HG03575 (cell line): ENCODE results near the gene LASP1.
"Not testable (repeated sequence)": the region's sequence is repeated elsewhere in the genome, so short reads cannot be mapped to it uniquely, and the experiment has no call there.

Experiments
- ATAC-seq: cut with Tn5 transposase; IDR thresholded peaks from one replicate; pipeline ENCODE4 v1.9.1; 2021; ENCODE audit not compliant: unreplicated experiment, insufficient number of reproducible peaks, low FRiP score; ENCODE audit errors: extremely low read depth

Gene LASP1

DNA sequence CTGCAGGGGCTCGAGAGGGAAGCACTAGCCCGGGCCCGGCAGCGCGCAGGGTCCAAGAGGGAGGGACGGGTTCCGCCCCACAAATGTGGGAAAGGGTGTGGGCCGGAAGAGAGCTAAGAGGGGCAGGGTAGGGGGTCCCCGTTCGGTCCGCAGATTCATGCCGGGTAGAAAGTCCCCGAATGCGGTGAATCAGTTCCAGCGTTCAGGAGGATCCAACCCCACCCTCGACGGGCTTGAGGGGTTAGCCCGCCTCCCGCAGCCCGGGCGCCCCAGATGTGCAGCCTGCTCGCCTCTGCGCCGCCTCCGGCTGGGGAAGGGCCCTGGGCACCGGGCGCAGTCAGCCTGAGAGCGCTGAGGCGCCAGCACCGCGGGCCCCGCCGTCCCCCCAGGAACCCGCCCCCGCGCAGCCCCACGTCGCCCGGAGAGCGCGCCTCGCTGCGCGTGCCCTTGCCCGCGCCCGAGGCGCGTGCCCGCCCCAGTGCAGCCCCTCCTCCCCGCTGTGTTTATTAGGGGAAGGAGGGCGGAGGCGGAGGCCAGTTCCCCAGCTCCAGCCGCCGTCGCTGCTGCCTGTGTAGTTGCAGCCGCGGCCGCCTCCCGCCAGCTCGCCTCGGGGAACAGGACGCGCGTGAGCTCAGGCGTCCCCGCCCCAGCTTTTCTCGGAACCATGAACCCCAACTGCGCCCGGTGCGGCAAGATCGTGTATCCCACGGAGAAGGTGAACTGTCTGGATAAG, at the start of gene LASP1:
Gene LASP1 (plus strand): TSS at position 533 of the 733 bp plus-strand sequence. CDS start 132 bp downstream, at position 665.
- no peak for ATAC-seq

DNA sequence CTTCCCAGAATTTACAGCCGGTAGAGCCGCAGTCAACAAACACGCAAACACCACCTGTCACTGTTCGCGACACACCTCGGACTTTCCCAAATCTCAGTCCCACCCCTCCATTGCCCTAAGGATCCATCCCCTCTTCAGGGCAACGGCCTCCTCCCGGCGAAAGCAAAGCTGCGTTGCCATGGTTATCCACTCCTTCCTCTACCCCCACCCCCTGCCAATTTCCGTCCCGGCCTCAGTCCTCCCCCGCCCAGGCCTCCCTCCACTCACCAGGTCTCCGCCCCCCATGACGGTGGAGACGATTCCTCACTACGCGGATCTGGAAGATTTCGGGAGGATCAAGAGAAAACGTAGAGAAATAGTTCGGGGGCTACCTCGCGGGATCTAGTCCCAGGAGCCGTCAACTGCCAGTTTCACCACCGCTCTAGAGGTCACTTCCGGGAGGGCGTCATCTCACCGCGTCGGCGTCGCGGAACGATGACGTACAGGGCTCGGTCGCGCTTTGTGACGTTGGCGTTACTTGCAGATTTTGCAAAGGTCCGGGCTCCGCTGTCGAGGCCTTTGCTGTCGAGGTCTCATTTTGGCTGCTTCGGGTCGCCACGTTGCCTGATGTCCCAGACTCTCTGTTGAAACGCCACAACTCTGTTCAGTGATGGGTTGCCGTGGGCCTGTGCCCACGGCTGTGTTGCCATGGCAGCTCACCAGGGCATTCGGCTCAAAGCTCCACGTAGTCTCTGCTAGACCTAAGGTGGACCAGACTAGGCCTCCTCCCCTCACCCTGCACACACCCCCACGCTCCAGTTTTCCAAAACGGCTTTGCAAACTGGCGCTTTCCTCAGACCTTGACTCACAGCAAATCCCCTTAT, 44.7 kb upstream of the LASP1 start, which contains the start of gene CWC25:
Gene CWC25 (minus strand): TSS at position 423 of the 863 bp plus-strand sequence. CDS start 138 bp downstream, at position 285.
- no peak for ATAC-seq

GRCh38 chr17:38825762-38826247, 44.1 kb upstream of the LASP1 start:
- ATAC-seq: no peak

- no peak for ATAC-seq
Observed at GRCh38 chr17:38844261-38844757, 25.5 kb upstream of the LASP1 start.

- ATAC-seq: no peak
Observed at GRCh38 chr17:38848557-38848891, 21.3 kb upstream of the LASP1 start.

DNA sequence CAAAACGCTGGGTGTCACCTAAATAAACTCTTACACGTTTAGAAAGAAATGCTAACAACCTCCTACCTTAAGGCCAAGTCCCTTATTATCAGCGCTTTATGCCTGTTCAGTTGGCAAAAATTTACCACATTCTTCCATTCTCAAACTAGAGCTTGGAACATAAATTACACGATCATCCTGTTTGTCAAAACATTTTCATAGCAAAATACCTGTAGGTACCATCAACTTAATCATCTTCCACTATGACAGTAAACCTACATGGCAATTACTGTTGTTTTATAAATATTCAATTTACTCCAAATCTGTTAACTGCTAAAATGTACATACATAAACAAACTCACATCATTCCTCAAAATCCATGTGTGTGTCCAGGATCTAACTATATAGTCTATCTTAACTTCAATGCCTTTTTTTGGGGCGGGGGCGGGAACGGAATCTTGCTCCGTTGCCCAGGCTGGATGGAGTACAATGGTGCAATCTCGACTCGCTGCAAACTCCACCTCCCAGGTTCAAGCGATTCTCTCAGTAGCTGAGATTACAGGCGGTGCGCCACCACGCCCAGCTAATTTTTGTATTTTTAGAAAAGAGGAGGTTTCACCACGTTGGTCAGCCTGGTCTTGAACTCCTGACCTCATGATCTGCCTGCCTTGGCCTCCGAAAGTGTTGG, 20.8 kb upstream of the LASP1 start:
- no peak for ATAC-seq

DNA sequence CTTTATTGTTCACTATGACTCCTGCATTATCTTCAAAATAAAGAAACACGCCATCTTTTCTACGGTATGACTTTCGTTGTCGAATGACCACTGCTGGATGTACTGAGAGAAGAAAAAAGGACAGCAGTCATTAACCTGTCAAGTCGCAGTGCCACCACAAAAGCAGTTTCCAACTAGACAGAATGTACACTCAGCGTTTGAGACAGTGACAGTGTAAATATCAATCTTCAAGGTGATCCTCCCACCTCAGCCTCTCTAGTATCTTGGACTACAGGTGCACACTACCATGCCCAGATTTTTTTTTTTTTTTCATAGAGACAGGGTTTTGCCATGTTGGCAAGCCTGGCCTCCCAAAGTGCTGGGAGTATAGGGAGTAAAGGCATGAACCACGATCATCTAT, 19.5 kb upstream of the LASP1 start:
- no peak for ATAC-seq

GRCh38 chr17:38851434-38851833, 18.4 kb upstream of the LASP1 start:
- ATAC-seq: no peak

- no peak for ATAC-seq
Observed at GRCh38 chr17:38852771-38853291, 17.0 kb upstream of the LASP1 start.

- peak; percentile 75 for ATAC-seq
Observed at GRCh38 chr17:38853292-38854219, 16.3 kb upstream of the LASP1 start, which contains the start of gene RPL23. Gene RPL23, minus strand, starts transcription at chr17:38853721. Its CDS starts 11 bp downstream, at chr17:38853710.

- ATAC-seq: not testable (repeated sequence)
Observed at GRCh38 chr17:38855101-38855714, 14.7 kb upstream of the LASP1 start.

DNA sequence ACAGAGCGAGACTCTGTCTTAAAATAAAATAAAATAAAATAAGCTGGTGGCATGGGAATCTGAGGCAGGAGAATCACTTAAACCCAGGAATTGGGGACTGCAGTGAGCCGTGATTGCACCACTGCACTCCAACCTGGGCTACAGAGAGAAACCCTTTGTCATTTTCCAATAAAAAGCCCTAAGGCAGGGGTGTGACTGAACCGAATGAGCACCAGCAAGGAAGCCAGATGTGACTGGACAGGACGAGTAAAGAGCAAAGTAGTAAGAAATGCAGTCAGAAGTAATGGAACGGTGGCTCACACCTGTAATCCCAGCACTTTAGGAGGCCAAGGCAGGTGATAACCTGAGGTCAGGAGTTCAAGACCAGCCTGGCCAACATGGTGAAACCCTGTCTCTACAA, 12.6 kb upstream of the LASP1 start:
- ATAC-seq: no peak

GRCh38 chr17:38861399-38861843, 8.4 kb upstream of the LASP1 start:
- ATAC-seq: no peak

DNA sequence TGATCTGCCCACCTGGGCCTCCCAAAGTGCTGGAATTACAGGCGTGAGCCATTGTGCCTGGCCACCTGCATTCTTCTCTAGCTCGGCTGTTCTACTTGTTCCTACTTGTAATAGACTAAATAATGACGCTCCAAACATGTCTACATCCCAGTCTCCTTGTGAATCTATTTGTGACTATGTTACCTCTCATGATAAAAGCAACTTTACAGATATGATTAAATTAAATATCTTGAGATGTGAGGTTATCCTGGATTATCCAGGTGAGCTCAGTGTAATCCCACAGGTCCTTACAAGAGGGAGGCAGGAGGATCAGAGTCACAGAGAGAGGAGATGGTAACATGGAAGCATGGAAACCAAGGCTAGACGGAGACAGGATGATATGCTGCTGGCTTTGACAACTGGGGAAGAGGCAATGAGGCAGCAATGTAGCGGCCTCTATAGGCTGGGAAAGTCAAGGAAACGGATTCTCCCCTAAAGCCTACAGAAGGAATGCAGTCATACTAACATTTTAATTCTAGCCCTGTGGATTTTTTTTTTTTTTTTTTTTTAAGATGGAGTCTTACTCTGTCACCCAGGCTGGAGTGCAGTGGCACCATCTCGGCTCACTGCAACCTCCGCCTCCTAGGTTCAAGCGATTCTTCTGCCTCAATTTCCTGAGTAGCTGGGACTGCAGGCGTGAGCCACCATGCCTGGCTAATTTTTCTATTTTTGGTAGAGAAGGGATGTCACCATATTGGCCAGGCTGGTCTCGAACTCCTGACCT, 5.0 kb upstream of the LASP1 start:
- ATAC-seq: no peak

GRCh38 chr17:38867179-38867967, 2.5 kb upstream of the LASP1 start:
- ATAC-seq: no peak
